ENCODE data around the gene PNMA6E. TPM values are rescaled to one million over a fixed set of nuclear protein-coding genes. Genes with fewer than 3 reads are reported as not detected.

The PNMA6E gene
- total RNA-seq, 1 donor: 0.10 TPM

- H3K9me3 ChIP-seq (ENCODE audit: low read depth, low read length): no peaks in the 10 kb centered on the region
- no peak overlapping the region for H3K4me3 ChIP-seq (ENCODE audit: low read length)
- no peaks in the 10 kb centered on the region for H3K27me3 ChIP-seq (ENCODE audit: insufficient read depth, low read length)
- H3K4me1 ChIP-seq (ENCODE audit: insufficient read depth, low read length): peaks cover 8% of the 10 kb centered on the region
Measured at GRCh38 chrX:153417637-153418036, 16.5 kb upstream of the PNMA6E start.

GRCh38 chrX:153416781-153417450, 15.8 kb upstream of the PNMA6E start:
- H3K4me1 ChIP-seq (ENCODE audit: insufficient read depth, low read length): peaks cover 16% of the 10 kb centered on the region
- no peak overlapping the region for H3K4me3 ChIP-seq (ENCODE audit: low read length)
- H3K9me3 ChIP-seq (ENCODE audit: low read depth, low read length): no peaks in the 10 kb centered on the region
- H3K27me3 ChIP-seq (ENCODE audit: insufficient read depth, low read length): no peaks in the 10 kb centered on the region

DNA sequence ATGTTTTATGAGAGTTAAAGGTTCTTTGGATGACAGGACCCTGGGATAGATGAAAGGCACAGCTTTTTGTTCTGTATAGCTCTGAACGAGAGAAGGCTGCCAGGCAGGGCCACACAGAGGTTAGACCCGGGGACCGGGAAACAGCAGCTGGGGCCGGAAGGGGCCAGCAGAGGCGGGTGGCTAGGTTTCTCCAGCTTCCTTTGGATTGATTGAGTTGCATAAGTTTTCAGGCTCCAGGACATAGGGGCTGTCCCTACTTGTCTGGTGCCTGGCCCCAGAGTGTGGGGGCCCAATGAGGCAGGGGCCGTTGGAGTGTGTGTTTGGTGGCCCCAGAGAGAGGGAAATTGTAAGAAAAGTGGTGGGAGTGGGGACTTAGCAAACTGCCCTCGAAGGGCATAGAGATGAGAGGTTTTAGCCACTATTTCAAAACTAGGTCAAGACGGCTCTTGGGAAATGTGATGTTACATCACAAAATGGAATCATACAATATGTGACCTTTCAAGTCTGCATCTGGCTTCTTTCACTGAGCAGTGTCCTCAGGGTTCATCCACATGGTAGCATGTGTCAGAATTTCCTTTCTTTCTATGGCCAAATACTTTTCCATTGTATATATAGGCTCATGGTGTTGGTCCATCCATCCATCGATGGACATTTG, 13.8 kb upstream of the PNMA6E start:
- Histone ChIP-seq H3K4me3 (ENCODE audit: low read length) (no peak overlapping the region), H3K9me3 (ENCODE audit: low read depth, low read length) (no peaks in the 10 kb centered on the region), H3K27me3 (ENCODE audit: insufficient read depth, low read length) (no peaks in the 10 kb centered on the region), H3K4me1 (ENCODE audit: insufficient read depth, low read length) (peaks cover 17% of the 10 kb centered on the region)

- Histone ChIP-seq H3K27me3 (ENCODE audit: insufficient read depth, low read length) (no peaks in the 10 kb centered on the region), H3K9me3 (ENCODE audit: low read depth, low read length) (no peaks in the 10 kb centered on the region), H3K4me1 (ENCODE audit: insufficient read depth, low read length) (peaks cover 17% of the 10 kb centered on the region), H3K4me3 (ENCODE audit: low read length) (no peak overlapping the region)
Measured at GRCh38 chrX:153413731-153414130, 12.6 kb upstream of the PNMA6E start.

GRCh38 chrX:153412746-153413720, 11.9 kb upstream of the PNMA6E start:
- H3K4me3 ChIP-seq (ENCODE audit: low read length): no peak overlapping the region
- no peaks in the 10 kb centered on the region for H3K27me3 ChIP-seq (ENCODE audit: insufficient read depth, low read length)
- peaks cover 17% of the 10 kb centered on the region for H3K4me1 ChIP-seq (ENCODE audit: insufficient read depth, low read length)
- no peaks in the 10 kb centered on the region for H3K9me3 ChIP-seq (ENCODE audit: low read depth, low read length)

GRCh38 chrX:153411988-153412574, 10.9 kb upstream of the PNMA6E start:
- peaks cover 17% of the 10 kb centered on the region for H3K4me1 ChIP-seq (ENCODE audit: insufficient read depth, low read length)

DNA sequence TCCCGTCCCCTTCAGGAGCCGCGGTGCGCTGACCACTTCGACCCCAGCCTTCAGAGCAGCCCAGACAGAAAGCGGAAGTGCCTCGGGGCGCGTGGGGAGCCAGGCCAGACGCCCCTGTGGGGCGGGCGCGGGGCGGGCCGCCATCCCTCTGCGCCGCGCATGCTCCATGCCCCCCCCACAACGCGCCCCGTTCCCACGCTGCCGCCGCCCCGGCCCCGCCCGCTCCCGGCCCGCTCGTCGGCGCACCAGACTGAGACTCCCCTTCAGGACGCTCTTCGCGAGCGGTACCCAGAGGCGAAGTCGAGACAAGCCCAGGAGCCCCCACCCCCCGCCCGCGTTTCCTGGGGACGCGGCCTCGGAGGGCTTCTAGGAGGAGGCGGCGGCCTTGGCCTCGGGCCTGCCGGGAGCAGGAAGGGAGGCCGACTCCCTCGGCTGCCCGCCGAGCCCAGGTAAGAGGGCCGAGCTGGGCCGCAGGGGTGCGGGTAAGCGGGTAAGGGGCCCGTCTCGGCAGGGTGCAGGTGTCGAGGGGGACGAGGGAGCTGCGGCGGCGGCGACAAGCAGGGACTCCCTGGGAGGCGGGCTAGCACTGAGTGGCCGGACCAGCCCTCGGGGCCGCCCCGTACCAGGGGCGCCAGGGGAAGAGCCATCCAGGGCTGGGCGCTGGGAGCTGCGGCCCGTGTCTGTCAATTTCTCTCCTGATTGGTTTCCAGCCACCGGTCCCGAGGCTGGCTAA, 10.3 kb upstream of the PNMA6E start, which contains the start of gene ZFP92:
Gene ZFP92, plus strand, starts transcription at position 218 of the 733 bp plus-strand sequence. CDS start 6,851 bp downstream, outside the sequence.
- Histone ChIP-seq H3K27me3 (ENCODE audit: insufficient read depth, low read length) (no peaks in the 10 kb centered on the region), H3K9me3 (ENCODE audit: low read depth, low read length) (no peaks in the 10 kb centered on the region), H3K4me1 (ENCODE audit: insufficient read depth, low read length) (peaks cover 14% of the 10 kb centered on the region), H3K4me3 (ENCODE audit: low read length) (peak within 1 kb of the TSS; percentile 34)

More at GRCh38 chrX:153411988-153412574, 10.9 kb upstream of the PNMA6E start:
- no peaks in the 10 kb centered on the region for H3K27me3 ChIP-seq (ENCODE audit: insufficient read depth, low read length)
- no peaks in the 10 kb centered on the region for H3K9me3 ChIP-seq (ENCODE audit: low read depth, low read length)
- H3K4me3 ChIP-seq (ENCODE audit: low read length): peak overlapping the region; percentile 34

DNA sequence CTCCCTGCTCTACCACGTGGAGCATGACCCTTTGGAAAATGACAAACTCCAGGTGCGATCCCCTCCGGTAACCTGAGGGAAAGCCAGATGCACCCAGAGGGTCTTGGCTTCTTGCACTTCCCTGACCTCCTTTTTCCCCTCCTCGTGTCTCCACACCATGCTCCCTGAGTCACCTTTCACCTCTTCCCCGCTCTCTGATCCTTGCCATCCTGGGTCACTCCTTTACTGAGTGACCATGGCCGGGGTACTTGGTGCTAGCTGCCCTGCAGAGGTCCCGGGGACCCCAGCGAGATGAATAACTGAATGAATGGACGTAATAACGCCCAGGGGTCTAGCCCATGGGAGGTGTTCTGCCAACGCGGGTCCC, 9.7 kb upstream of the PNMA6E start:
- no peak overlapping the region for H3K4me3 ChIP-seq (ENCODE audit: low read length)
- no peaks in the 10 kb centered on the region for H3K27me3 ChIP-seq (ENCODE audit: insufficient read depth, low read length)
- peaks cover 14% of the 10 kb centered on the region for H3K4me1 ChIP-seq (ENCODE audit: insufficient read depth, low read length)
- H3K9me3 ChIP-seq (ENCODE audit: low read depth, low read length): no peaks in the 10 kb centered on the region

DNA sequence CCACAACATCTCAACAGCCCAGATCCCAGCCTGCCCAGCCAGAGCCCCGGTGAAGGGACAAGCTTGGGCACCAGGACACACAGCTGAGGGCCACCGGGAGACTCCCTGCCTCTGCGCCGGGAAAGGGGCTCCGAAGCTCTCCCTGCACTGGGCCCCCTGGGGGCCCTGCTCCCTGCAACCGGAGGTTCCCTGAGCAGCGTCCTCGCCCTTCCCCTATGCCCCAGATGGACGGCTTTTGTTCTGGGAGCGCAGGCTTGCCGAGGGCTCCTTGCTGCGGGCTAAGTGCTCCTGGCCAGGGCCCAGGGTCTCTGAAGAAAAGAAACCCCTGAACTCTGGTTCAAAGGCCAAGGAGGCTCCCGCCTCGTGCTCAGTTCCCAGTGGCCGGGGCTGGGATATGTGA, 9.2 kb upstream of the PNMA6E start:
- Histone ChIP-seq H3K9me3 (ENCODE audit: low read depth, low read length) (no peaks in the 10 kb centered on the region), H3K4me1 (ENCODE audit: insufficient read depth, low read length) (peaks cover 14% of the 10 kb centered on the region), H3K4me3 (ENCODE audit: low read length) (no peak overlapping the region), H3K27me3 (ENCODE audit: insufficient read depth, low read length) (no peaks in the 10 kb centered on the region)

DNA sequence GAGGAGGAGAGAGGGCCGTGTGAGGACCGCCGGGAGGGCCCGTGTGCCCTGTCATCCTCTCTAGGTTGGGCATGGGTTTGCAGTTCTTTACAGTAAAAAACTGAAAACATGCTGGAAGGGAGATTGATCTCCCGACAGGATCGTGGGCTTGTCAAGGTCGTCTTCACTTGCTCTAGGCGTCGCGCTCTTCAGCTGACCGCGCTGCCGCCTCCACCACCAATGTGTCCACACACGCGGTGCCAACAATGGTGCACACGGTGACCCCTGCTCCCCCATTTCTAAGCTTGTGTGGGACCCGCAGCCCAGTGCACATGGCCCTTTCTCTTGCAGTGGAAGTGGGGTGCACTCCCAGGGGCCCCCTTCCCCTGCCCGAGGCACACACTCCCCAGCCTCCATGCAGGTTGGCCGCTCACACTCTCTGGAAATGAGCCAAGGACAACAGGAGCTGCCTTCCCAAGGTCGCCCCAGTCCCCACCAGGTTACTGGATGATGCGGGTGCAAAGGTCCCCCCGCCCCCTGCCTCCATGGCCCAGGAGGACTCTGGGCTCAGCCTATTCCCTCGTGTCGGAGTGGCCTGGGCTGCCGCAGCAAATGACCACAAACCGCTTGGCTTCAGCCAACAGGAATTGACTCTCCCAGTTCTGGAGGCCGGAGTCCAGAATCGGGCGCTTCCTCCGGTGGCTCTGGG, 8.4 kb upstream of the PNMA6E start:
- Histone ChIP-seq H3K4me1 (ENCODE audit: insufficient read depth, low read length) (peaks cover 14% of the 10 kb centered on the region), H3K27me3 (ENCODE audit: insufficient read depth, low read length) (no peaks in the 10 kb centered on the region), H3K9me3 (ENCODE audit: low read depth, low read length) (no peaks in the 10 kb centered on the region), H3K4me3 (ENCODE audit: low read length) (no peak overlapping the region)

DNA sequence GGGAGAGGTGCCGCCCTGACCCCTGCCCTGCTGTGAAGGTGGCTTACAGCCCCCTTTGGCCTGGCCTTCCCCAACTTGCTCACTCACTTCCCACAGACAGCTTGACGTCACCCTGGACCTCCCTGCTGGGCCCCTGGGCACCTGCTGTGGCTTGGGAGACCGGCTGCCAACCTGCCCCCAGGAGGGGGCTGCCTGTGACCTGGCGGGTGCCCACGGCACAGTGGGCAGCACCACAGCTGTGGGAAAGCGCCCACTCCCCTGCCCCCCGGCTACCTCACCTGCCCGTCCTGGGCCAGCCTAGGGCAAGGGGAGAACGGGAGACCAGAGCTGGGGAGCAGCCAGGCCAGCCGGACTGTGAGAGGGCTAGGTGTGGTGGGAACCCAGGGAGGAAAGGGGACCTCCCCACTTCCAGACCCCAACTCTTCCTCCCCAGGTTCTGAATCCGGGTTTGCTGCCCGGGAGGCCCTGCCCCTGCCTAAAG, 7.8 kb upstream of the PNMA6E start:
- no peaks in the 10 kb centered on the region for H3K27me3 ChIP-seq (ENCODE audit: insufficient read depth, low read length)
- H3K9me3 ChIP-seq (ENCODE audit: low read depth, low read length): no peaks in the 10 kb centered on the region
- peaks cover 14% of the 10 kb centered on the region for H3K4me1 ChIP-seq (ENCODE audit: insufficient read depth, low read length)
- no peak overlapping the region for H3K4me3 ChIP-seq (ENCODE audit: low read length)

- H3K27me3 ChIP-seq (ENCODE audit: insufficient read depth, low read length): no peaks in the 10 kb centered on the region
- peaks cover 14% of the 10 kb centered on the region for H3K4me1 ChIP-seq (ENCODE audit: insufficient read depth, low read length)
- H3K9me3 ChIP-seq (ENCODE audit: low read depth, low read length): no peaks in the 10 kb centered on the region
- H3K4me3 ChIP-seq (ENCODE audit: low read length): no peak overlapping the region
Measured at GRCh38 chrX:153408221-153408721, 7.1 kb upstream of the PNMA6E start.

- peaks cover 10% of the 10 kb centered on the region for H3K4me1 ChIP-seq (ENCODE audit: insufficient read depth, low read length)
- no peak overlapping the region for H3K4me3 ChIP-seq (ENCODE audit: low read length)
- no peaks in the 10 kb centered on the region for H3K9me3 ChIP-seq (ENCODE audit: low read depth, low read length)
- H3K27me3 ChIP-seq (ENCODE audit: insufficient read depth, low read length): no peaks in the 10 kb centered on the region
Measured at GRCh38 chrX:153407736-153408135, 6.6 kb upstream of the PNMA6E start.

Measured in mononuclear cell (primary cell).